ENCODE measurements around the gene MICAL3.
A peak's percentile ranks its signal among the peaks of the same experiment; 100 is the strongest.

Gene MICAL3

DNA sequence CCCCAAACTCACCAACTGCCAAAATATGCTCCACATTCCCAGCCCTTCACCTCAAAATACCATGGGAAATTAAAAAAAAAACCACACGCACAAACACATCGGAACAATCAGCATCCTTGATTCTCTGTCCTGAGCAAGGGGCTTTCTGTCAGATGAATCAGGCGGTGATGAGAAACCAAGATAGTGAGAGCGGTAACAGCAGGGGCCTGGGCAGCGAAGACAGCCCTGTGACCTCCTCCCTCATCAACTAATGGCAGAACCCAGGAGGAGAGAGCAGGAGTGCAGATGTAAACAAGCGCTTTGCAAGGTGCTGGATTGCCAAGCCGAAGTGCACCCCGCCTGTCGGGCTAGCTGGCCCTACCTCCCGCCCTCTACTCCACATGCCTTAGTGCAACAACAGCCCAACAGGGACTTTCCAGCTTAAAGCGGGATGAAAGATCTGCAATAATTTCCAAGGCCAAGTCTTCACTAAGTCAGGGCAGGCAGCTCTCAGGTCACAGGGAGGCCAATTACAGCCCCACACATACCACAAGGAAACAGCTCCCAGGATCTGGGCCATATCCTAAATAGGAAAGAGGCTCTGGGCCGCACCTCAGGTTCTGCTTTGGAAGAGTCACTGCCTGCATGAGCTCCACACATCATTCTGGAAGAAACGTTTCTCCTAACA is 177.9 kb downstream of the MICAL3 start:
- DNase-seq: peak in 1 of 51 donors; percentile 33

DNA sequence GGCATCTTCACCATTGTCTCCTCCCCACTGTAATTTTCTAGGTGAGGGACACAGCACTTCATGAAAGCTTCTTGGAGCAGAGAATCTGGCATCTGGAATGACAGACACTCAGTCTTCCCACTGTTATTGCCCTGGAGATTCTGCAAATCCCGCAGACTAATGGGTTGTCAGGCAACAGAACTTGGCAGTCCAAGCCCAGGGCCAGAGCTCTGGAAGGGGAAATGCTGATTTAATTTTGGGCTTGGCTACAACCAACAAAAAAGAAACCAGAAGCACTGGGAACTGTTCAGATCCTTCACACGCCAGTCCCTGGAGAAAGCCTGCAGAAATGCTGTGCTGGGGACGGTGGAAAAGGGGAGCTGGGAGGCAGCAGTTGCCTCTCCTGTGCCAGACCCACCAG is 178.6 kb downstream of the MICAL3 start:
- DNase-seq: peak in 21 of 51 donors; percentile 15 to 62 (median 35)

DNA sequence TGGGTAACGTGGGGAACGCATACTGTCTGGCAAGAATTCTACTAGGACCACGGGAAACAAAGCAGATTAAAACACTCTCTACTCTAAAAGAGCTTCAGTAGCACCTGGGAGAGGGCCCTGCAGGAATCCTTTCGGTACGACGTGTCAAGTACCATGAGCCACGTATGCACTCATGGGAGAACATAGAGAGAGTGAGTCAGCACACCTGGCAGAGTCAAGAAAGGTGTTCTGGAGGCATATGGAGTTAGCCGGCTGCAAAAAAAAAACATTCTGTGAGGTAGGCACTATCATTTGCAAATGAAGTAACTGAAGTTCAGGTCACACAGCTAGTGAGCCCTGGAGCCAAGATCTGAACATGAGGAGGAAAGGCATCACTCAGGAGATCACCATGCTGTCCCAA is 179.0 kb downstream of the MICAL3 start:
- no peak for DNase-seq

DNA sequence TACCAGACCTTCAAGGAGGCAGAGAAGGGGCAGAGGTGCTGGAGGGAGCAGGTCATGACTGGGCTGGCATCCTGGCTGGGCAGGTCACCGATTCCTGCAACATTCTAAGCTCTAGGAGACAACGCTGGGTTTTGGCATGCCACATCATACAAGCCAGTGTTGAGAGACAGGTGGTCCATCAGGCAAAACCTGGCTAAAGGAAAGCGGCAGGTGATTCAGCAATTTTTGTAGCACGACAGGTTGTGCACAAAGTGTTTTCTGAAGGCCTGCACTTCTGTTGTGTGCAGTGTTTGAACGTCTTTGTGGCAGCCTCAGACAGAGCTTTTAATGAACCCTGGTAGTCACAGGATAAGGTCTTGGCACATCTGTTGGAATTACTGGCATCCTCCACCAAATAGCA is 180.2 kb downstream of the MICAL3 start:
- DNase-seq: no peak

DNA sequence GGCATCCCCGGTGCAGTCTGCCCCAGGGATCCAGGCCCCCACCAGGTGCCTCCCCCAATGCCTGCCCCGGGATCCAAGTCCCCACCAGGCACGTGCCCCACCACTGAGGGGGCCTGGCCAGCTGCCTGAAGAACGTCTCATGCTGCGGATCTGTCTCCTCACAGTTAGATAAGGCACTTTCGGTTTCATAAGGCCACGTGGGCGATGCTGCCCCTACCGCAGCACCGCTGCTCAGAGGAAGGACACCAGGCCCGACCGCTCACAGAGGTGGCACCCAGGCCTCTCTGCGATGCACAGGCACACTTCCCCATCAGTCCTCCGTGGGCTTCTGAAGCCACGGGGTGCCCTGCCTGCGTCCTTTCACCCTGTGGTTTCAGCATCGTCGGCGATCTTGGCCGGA is 182.0 kb downstream of the MICAL3 start:
- DNase-seq: no peak

DNA sequence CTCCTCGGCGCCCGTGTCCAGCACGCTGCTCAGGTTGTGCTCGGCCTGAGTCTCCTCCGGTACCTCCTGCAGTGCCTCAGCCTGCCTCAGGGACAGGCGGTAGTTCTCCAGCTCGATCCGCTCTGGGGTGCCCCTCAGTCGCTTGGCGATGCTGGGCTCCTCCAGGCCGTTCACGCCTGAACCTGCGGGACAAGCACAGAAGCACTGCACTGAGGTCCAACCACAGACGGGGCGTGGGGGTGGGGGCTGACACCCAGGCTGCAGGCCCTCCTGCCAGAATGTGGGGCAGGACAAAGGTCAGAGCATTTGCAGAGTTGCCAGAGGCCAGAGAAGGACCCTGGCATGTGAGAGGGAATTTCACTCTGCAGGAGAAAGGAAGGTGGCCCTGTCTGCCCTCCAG is 182.5 kb downstream of the MICAL3 start:
- DNase-seq: no peak

DNA sequence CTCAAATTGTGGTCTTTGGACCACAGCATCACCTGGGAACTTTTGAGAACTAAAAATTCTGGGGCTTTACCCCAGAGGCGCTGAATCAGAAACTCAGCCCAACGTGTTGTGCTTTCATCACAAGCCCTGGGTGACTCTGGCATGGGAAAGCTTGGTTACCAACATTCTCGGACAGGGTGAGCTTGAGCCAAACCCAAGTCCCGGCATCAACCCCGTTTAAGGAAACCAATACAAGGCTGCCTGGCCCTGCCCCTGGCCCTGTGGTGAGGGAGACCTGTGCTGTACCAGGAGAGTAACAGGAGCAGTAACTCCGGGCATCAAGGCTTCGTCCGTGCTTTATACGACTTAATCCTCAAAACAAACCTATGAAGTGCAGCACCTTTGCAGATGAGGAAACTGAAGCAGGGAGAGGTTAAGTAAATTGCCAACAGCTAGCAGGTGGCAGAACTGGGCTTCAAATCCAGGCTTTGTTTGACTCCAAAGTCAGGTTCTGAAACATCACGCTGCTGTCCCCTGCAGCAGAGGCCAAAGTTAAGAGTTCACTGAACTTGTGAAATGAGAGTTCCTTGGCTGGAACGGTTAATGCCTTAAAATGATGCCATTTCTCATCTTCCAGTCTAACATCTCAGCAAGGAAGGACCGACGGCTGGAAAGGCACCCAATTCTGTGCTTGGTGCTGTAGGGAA is 186.0 kb downstream of the MICAL3 start:
- no peak for DNase-seq

DNA sequence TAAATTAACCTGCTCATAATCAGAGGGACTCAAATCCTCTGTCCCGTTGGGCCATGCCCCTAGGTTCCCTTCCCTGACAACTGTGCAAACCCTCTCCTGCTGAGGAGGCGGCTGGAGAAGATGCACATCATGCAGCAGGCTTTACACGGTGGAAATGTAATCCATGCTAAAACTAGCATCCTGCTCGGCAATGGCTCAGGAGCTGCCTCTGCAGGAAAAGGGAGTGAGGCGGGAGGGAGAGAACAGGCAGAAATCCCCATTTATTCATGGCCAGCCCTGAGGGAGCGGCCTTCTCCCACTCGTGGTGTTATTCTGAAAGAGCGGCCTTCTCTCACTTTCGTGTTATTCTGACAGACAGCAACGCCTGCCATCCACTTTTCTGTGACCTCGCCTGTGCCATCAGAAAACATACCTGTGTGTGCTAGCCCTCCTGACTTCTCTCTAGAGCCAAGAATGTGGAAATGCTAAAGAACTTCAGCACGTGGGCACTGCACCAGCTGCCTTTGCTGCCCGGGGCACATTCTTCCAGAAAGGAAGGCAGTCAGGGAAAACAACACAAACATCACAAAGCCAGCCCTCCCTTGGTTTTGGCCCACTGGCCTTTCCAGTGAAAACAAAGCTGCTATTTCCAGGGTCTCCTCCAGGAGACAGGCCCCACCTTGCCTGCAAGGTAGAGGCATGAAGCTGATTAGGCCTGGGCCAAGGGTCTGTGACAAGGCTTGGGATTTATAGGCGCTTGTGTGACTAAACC is 187.2 kb downstream of the MICAL3 start:
- DNase-seq: peak in 7 of 51 donors; percentile 11 to 68 (median 26)

DNA sequence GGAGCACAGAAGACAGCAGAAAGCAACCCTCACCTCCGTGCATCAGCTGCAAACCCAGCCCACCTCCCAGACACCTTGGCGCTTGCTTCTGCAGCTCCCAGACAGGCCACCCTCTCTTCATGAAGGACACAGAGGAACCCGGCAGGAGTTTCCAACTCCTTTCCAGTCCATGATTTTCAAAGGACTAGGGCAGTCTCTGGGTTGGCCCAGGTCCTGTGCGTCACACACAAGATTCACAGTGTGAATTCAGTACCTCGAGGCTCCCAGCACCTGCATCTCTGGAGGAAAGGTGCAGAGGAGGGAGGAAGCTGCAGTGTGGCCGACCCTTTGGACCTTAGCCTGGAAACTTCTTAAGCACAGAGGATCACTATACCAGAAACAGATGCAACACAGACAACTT is 189.1 kb downstream of the MICAL3 start:
- DNase-seq: no peak

DNA sequence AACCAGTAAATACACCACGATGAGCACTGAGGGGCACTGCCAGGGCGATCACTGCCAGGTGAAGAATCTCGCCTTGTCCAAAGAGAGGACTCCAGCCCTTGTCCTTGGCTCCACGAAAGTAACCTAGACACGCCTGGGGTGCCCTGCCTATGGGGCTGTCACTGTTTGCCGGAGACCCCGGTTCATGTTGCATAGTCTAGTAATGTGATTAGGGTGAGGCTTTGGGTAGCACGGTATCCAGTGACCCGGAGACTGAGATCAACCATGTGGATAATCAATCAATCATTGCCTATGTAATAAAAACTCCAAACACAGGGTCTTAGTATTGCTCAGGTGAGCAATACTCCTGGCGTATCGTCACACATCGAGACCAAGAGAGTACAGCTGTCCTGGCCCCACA is 190.9 kb downstream of the MICAL3 start:
- DNase-seq: no peak

DNA sequence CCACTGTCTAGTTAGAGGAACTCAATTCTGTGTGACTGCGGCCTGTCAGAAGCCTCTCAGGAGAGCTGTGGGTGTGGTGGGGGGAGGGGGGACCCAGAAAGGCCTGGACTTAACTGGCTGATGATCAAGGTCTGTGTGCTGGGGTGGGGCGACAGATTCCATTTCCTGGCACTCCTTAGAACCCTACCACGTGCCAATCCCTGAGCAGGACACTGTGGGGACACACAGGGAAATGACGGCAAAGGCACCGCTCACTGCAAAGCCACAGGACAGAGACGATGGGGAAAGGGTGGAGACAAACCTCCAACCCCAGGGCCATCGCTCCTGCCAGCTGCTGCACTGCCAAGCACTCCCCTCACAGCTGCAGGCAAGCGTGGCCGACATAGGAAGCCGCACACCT is 191.7 kb downstream of the MICAL3 start:
- DNase-seq: no peak

DNA sequence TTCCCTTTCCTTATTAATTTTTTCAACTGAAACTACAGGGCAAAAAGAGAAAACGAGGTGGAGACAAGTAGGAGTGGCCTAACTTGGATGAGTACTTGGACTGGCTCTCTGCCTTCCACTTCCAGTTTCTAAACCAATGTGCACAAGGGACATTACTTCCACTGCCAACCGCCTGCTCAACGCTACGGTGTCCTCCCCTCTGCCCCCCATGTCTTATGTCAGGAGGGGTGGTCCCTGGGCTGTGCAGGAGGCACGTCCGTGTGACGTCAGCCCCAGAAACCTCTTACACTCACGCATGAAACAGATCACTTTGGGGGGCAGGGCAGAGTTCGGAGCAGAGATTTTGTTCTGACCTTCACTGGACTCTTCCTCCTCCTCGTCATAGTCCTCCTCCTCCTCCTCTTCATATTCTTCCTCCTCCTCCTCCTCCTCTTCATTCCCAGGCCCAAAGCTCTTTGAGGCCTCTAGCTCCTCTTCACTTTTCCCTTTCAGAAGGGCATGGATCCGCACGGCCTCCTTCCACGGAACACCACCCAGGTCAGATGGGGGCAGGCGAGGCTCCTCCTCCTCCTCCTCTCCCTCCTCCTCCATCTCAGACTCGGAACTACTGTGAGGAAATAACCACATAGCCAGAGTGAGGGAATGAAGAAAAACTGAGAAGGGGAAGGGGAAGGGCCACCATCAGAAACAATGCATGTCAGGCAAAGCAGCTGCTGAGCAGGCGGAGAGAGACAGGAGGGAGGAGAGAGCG is 192.7 kb downstream of the MICAL3 start:
- DNase-seq: peak in 1 of 51 donors; percentile 8

DNA sequence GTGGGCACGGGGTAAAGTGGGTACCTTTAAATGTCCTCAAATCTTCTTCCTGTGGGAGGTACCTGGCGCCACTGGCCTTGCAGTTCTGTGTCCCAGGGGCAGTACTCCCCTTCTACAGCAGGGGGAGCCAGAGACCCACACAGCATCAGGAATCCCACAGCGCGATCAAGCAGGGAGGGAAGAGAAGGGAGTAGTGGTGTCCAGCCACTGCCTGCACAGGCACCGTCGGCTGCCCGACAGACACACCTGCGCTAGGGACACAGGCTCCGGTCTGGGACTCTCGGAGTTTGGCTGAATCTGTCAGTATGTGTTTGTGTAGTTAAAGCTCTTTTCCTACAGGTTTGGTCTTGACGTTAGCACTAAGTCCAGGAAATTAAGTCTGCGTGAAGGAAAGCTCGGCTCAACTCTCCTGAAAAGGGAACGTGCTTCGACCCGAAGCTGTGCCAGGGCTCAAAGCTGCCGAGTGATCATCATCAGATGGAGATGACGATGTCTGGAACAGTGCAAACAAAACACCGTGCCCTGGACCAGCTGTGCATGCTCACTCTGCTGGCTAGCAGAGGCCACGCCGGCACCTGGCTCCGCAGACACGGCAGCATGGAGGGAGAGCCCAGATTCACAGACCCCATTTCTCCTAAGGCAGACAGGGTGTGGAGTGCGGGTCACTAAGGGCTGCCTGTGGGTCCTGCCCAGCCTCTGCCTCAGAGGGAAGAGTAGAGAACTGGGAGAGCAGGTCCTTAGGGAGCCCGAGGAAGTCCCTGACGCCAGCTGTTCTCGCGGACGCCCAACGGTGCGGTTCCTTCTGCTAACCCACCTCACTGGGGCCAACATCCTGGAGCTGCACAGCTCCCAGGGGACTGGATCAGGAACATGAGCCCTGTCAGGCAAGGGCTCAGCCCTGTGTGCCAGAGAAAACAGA is 194.1 kb downstream of the MICAL3 start:
- peak; percentile 25 to 89 (median 71) for DNase-seq

DNA sequence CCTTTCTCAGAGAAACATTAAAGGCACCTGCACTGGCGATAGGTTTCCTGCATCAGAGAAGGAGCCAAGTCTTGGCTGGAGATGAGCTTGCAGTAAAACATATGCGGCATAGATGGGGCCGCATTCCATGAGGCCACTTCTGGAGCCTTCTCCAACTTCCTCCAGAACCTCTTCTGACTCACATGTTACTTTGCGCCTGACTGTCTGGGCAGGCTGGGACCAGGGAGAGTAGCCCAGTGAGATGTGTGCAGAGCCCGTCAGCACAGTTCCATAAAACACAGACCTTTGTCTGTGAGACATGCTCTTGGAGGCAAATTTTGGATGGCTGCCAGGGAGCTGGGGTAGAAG is 194.7 kb downstream of the MICAL3 start:
- DNase-seq: no peak

DNA sequence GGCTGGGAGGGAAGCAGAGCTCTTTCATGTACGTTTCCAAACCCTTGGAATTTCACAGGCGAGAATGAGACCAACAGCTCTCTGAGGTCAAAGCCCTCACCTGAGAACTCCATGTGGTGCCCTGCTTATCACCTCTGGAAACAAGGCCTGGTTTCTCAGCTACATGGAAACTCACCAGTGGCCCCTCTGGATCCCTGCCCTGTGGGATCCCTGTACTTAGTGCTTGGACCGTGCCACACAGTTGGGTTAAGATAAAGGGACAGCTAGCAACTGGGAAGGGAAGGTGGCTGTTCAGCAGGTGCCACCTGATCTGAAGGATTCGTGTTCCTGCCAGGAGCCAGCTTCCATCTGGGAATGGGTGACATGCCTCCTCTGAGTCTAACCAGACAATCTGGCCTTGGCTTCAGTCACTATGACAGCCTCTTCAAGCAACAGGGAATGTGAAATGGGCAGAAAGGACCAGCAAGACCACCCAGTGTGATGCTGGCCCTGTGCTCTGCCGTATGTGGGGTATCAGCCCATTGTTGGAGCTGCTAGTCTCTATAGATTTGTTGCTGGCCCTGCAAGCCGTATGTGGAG is 195.8 kb downstream of the MICAL3 start:
- DNase-seq: no peak

DNA sequence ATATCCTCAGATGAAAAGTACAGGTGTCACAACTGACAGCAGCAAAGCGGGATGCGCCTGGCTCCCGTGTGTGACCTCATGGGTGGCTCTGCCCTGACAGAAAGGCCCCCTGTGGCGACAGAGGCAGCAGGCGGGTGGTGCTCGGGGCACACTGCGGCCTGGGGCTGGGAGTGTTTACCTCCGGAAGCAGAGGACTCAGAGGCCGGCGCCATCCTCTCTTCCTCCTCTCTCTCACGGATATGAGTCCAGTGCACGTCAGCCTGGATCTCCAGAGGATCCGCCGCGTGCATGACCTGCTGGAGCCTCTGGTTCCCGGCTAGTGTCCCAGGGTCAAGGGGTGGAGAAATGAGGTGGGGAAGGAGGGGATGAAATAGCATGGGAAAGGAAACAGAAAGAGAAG is 196.9 kb downstream of the MICAL3 start:
- DNase-seq: no peak

DNA sequence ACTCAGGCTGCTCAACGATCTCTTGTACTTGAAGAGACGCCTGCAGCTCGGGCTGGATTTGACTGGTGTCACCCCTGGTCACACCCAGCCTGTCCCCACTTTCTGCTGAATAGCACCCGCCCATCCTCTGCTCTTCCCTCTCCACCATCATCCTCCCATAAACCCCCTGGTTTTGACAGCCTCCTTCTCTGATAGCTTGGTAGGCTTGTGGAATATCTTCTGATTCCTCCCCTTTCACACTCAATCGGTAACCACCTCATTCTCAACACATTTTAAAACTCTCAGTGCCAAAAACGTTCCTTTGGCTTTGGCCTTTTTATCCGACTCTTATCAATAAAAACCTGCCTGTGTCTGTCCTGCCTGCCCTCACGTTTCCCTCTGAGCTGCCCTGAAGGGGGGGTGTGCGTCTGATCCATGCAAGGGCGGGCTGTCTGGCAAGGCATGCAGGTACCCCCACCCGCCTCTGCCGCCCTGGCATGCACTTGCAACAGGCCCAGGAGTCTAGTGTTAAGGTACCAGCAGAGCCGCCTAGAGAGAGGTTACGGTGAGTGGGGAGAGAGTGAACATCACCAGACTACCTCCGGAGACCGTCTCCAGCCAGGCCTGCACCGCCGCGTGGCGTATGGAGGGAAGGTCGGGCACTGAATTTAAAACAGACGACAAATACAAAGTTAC is 198.3 kb downstream of the MICAL3 start:
- no peak for DNase-seq

DNA sequence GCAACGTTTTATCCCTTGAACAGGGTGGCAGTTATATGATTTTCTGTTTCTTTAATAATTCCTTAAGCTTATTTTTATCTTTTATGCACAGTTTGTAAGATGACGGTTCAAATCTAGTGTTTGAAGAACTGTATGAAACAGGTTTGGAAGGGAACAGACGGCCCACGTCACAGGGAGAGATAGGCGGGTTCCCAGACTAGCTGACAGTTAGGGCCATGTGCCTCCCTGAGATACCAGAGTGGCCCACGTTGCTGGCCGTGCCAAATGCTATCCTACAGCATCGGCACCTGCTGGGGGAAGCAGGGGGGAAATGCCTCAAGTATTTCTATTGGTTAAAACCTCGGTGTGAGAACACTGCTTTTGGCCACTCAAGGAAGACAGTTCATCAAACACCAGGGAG is 199.9 kb downstream of the MICAL3 start:
- DNase-seq: no peak

DNA sequence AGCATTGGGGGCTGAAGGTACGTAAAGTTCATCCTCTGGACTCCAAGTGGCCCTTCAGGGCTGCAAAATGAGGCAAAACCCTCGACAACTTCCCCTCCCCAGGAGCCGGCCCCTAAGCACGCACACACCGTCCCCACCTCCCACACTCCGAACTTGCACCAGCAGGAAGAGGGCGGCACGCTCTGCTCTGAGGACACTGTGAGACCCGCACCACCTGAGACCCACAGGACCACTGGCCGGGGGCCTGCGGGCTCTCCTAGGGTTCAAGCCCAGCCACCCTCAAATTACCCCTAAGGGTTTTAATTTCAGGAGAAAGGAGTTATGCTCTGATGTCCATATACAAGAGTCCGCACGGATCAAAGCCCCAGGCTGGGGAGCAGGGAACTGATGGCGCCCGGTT is 200.4 kb downstream of the MICAL3 start:
- no peak for DNase-seq

DNA sequence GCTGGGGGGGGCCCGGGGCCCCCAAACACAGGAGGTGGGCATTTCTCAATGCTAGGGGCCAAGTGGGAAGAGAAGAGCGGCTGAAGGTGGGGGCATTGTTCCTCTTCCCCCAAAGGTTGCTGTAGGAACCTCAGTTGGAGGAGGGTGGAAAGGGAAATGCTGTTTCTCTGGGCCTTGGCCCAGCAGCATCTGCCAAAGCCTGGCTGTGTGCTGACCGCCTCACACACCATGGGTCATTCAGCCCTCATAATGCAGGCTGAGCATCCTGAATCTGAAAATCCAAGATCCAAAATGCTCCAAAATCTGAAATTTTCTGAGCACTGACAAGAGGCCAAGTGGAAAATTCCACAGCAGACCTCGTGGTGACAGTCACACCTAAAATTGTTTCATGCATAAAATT is 201.1 kb downstream of the MICAL3 start:
- peak in 4 of 51 donors; percentile 15 to 49 (median 17) for DNase-seq

Data from hypothalamus (tissue), 51 donors.